ENCODE data around the gene NPC2. TPM values are rescaled to one million over a fixed set of nuclear protein-coding genes. Genes with fewer than 3 reads are reported as not detected.
"Not testable (repeated sequence)": the region's sequence is repeated elsewhere in the genome, so short reads cannot be mapped to it uniquely, and the experiment has no call there.

The NPC2 gene
- polyA plus RNA-seq (2012; ENCODE audit: missing spikeins): 93.2 TPM

- FAIRE-seq: no peak
- DNase-seq (ENCODE audit: insufficient read length): no peak
- TF ChIP-seq TAF1 (IDR thresholded peaks at IDR 0.05; ENCODE audit: borderline replicate concordance, low read depth, low read length) (no peak), POLR2AphosphoS5 (IDR thresholded peaks at IDR 0.05; ENCODE audit: low read depth, low read length) (no peak), POLR2A (IDR thresholded peaks at IDR 0.05; ENCODE audit: low read depth, low read length) (no peak)
Measured at GRCh38 chr14:74492776-74493342, at the start of gene NPC2. Gene NPC2, minus strand, starts transcription at chr14:74493305. Its CDS starts 31 bp downstream, at chr14:74493274.

DNA sequence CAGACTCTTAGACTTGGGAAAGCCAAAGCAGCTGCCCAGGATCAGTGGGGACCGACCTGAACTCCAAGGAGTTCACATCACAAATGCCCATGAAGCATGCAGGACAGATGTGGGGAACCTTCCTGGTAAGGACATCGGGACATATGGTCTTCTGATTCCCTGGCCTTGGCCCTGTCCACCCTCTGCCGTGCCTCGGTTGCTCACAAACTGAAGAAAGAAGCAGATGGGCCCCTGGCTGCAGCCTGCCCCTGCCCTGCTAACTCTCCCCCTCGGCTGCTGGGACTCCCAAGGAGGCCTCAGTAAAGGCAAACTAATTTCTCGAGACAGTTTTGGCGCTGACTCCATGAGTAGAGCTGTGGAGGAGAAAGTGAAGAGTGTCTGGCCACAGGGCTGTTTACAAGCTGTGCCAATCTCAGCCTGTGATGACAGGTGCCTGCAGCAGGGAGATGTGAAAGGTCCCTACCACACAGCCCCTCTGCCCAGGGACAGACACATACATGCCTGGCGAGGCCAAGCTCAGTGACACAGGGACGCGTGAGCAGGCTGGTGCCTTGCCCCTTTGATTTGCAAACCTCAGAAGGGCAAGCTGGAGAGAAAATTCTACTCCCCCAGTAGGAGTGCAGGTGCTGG is 49.1 kb upstream of the NPC2 start:
- no peak for DNase-seq (ENCODE audit: insufficient read length)
- TF ChIP-seq TAF1 (IDR thresholded peaks at IDR 0.05; ENCODE audit: borderline replicate concordance, low read depth, low read length) (no peak), POLR2A (IDR thresholded peaks at IDR 0.05; ENCODE audit: low read depth, low read length) (no peak), POLR2AphosphoS5 (IDR thresholded peaks at IDR 0.05; ENCODE audit: low read depth, low read length) (no peak)
- FAIRE-seq: no peak

- FAIRE-seq: no peak
- TF ChIP-seq TAF1 (IDR thresholded peaks at IDR 0.05; ENCODE audit: borderline replicate concordance, low read depth, low read length) (no peak), POLR2AphosphoS5 (IDR thresholded peaks at IDR 0.05; ENCODE audit: low read depth, low read length) (no peak), POLR2A (IDR thresholded peaks at IDR 0.05; ENCODE audit: low read depth, low read length) (no peak)
- DNase-seq (ENCODE audit: insufficient read length): no peak
Measured at GRCh38 chr14:74541225-74541624, 48.1 kb upstream of the NPC2 start.

DNA sequence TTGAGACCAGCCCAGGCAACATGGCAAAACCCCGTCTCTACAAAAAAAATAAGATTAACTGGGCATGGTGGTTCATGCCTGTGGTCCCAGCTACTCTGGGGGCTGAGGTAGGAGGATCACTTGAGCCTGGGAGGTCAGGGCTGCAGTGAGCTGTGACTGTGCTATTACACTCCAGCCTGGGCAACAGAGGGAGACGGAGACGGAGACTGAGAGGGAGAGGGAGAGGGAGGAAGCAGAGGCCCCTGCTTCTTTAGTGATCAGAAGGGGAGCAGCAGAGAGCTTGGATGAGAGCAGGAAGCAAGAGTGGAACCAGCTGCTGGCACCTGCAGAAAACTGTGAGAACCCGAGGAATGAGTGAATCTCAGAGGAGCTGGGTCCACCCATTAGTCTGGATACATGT is 46.4 kb upstream of the NPC2 start:
- TF ChIP-seq POLR2AphosphoS5 (IDR thresholded peaks at IDR 0.05; ENCODE audit: low read depth, low read length) (no peak), POLR2A (IDR thresholded peaks at IDR 0.05; ENCODE audit: low read depth, low read length) (no peak), TAF1 (IDR thresholded peaks at IDR 0.05; ENCODE audit: borderline replicate concordance, low read depth, low read length) (no peak)
- FAIRE-seq (no peak), DNase-seq (ENCODE audit: insufficient read length) (no peak)

DNA sequence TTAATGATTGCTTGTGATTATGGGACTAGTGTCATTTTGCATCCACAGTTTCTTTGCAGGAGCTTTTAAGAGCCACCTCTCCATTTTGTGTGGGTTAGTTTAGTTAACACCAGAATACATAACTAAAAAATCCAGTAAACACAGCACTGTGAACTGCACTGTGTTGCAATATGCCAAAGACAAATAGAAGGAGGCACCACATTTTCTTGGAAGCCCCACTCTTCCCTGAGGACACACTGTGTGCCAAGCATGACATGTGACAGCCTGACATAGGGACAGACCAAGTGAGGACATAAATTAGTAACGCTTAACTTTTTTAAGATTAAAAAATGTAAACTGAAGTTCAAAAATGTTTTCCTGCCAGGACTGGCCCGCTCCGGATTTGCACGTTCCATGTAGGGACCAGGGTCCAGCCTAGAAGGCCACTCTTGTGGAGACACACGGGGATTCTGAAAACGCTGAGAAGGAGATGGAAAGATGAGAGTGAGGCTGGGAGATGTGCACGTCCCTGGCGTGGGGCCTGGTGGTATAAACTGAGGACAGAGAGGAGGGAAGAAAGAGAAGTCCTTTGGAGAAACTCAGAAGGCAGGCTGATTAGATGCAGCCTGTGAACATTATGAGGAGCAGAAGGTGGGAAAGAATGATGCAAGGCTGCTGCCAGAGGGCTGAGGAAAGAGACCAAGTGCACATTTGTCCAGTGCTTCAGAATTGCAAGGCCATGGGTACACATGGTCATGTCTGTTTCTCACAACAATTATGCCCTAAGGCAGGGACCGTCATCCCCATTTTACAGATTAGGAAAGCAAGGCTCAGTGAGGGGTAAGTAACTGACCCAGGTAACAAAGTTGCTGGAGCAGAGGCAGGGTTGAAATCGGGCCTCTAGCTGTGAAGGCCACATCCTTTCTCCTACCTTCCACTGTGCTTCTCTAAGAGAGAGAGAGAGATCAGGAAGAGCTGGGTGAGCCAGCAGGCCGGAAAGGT is 45.6 kb upstream of the NPC2 start:
- no peak for FAIRE-seq
- no peak for DNase-seq (ENCODE audit: insufficient read length)
- no peak for TF ChIP-seq POLR2AphosphoS5 (IDR thresholded peaks at IDR 0.05; ENCODE audit: low read depth, low read length)
- TF ChIP-seq TAF1 (IDR thresholded peaks at IDR 0.05; ENCODE audit: borderline replicate concordance, low read depth, low read length): no peak

- FAIRE-seq; DNase-seq (ENCODE audit: insufficient read length): not testable (repeated sequence)
Measured at GRCh38 chr14:74536336-74536735, 43.2 kb upstream of the NPC2 start.

DNA sequence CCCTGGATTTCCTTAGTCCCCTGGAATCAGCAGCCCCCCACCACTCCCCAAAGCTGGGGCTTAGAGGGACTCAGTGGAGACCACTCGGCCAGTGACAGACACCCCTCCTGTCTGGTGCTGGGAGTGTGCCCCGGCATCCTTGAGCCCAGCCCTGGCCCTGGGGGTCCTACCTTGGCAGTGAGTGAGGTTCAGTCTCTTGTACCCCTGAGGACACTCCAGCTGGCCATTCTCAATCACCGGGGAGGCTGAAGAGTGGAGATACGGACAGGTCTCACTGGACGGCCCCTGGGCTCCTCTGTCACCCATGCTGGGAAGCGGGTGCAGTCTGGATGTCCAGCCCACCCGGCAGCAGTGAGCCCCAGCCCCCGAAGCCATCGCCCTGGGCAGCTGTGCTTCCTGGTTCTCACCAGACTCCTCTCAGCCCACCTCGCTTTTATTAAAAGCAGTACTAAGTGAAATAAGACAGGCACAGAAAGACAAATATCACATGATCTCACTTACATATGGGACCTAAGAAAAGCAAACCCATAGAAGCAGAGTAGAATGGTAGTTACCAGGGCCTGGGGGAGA is 42.7 kb upstream of the NPC2 start:
- DNase-seq (ENCODE audit: insufficient read length) (no peak), FAIRE-seq (no peak)
- no peak for TF ChIP-seq TAF1 (IDR thresholded peaks at IDR 0.05; ENCODE audit: borderline replicate concordance, low read depth, low read length)
- no peak for TF ChIP-seq POLR2AphosphoS5 (IDR thresholded peaks at IDR 0.05; ENCODE audit: low read depth, low read length)
- TF ChIP-seq POLR2A (IDR thresholded peaks at IDR 0.05; ENCODE audit: low read depth, low read length): no peak

DNA sequence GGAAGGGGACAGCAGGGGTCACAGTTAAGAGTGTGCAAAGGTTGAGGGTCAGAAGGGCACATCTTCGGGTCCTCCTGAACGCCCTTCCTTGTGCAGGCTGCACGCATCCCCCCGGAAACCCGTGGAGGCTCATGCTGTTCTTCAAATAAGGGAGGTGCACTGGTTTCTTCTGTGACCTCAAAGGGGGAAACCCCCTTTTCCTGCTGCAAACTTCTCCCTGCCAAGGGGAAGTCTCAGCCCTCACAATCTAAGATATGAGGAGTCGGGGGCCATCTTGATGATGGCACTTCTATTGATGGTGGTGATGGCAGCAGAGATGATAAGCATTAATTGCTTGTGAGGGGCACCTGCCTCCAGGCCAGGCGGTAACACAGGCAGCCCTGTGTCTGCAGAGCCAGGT is 40.5 kb upstream of the NPC2 start:
- FAIRE-seq: no peak
- TF ChIP-seq POLR2A (IDR thresholded peaks at IDR 0.05; ENCODE audit: low read depth, low read length) (no peak), TAF1 (IDR thresholded peaks at IDR 0.05; ENCODE audit: borderline replicate concordance, low read depth, low read length) (no peak), POLR2AphosphoS5 (IDR thresholded peaks at IDR 0.05; ENCODE audit: low read depth, low read length) (no peak)
- DNase-seq (ENCODE audit: insufficient read length): no peak

DNA sequence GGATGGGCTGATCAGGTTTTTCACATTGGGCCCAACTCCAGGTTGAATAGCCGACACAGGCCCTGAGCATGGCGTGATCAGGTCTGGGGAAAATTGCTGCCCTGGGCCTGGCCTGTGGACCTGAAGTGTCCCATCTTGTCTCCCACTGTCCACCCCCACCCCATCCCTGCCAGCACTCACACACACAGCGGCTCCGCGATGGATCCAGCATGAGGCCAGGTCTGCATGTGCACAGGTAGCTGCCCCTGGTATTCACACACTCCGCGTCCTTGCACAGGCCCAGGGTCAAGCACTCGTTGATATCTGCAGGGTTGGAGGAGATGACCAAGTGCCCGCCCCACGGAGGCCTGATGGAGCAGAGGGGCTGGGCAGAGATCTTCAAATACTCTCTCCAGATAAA is 39.1 kb upstream of the NPC2 start:
- no peak for DNase-seq (ENCODE audit: insufficient read length)
- FAIRE-seq: no peak
- TF ChIP-seq TAF1 (IDR thresholded peaks at IDR 0.05; ENCODE audit: borderline replicate concordance, low read depth, low read length) (no peak), POLR2AphosphoS5 (IDR thresholded peaks at IDR 0.05; ENCODE audit: low read depth, low read length) (no peak), POLR2A (IDR thresholded peaks at IDR 0.05; ENCODE audit: low read depth, low read length) (no peak)

GRCh38 chr14:74531467-74531866 is 38.4 kb upstream of the NPC2 start:
- DNase-seq (ENCODE audit: insufficient read length): no peak
- TF ChIP-seq POLR2AphosphoS5 (IDR thresholded peaks at IDR 0.05; ENCODE audit: low read depth, low read length) (no peak), TAF1 (IDR thresholded peaks at IDR 0.05; ENCODE audit: borderline replicate concordance, low read depth, low read length) (no peak)
- FAIRE-seq: no peak

DNA sequence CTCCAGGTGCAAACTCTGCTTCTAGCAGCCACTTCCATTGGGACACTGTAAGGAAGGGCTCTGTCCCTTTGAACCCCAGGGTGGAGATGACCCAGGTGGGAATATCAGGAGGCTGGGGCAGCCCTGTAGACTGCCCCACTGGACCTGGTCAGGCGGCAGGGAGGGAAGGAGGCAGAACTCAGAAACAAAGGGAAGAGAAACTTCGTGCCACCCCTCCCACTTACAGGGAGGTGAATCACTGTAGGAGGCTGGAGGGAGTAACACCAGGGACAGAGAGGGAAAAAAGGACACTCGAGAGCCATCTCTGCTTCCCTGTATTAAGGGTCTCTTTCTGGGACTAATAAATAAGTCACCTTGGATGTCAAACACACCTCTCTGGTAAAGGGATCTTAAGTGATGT is 37.9 kb upstream of the NPC2 start:
- FAIRE-seq (no peak), DNase-seq (ENCODE audit: insufficient read length) (no peak)
- no peak for TF ChIP-seq TAF1 (IDR thresholded peaks at IDR 0.05; ENCODE audit: borderline replicate concordance, low read depth, low read length)
- TF ChIP-seq POLR2A (IDR thresholded peaks at IDR 0.05; ENCODE audit: low read depth, low read length): no peak
- TF ChIP-seq POLR2AphosphoS5 (IDR thresholded peaks at IDR 0.05; ENCODE audit: low read depth, low read length): no peak

All from GM12892 (cell line).